ENCODE results near the gene PDZRN4. TPM values are rescaled to one million over a fixed set of nuclear protein-coding genes. Genes with fewer than 3 reads are reported as not detected.

PDZRN4 gene
- total and polyA plus RNA-seq, 5 donors from 2014 or later: not detected

GRCh38 chr12:41424651-41425050, 236.5 kb downstream of the PDZRN4 start:
- no peaks in the 10 kb centered on the region for H3K36me3 ChIP-seq (ENCODE audit: control insufficient read depth, insufficient read depth, low read length)
- H3K27ac ChIP-seq (ENCODE audit: insufficient read depth, low read length, poor library complexity, severe bottlenecking): no peak overlapping the region
- H3K4me3 ChIP-seq (ENCODE audit: low read depth, low read length): no peak overlapping the region
- Mint-ChIP-seq H3K36me3 (no peaks in the 10 kb centered on the region), H3K4me1 (no peaks in the 10 kb centered on the region), H3K4me3 (no peak overlapping the region), H3K27ac (no peak overlapping the region), H3K9me3 (peaks cover 0 to 9% (median 0%) of the 10 kb centered on the region in 7 donors), H3K27me3 (no peaks in the 10 kb centered on the region)
- H3K4me1 ChIP-seq (ENCODE audit: control insufficient read depth, insufficient read depth, low read length, poor library complexity, severe bottlenecking): no peaks in the 10 kb centered on the region
- DNase-seq (no peak), ATAC-seq (ENCODE audit: low read depth in 2 of 2) (no peak)
- no peaks in the 10 kb centered on the region for H3K27me3 ChIP-seq (ENCODE audit: control insufficient read depth, insufficient read depth, low read length)
- H3K9me3 ChIP-seq (ENCODE audit: control insufficient read depth in 2 of 2, low read length in 2 of 2): no peaks in the 10 kb centered on the region

- H3K4me1 ChIP-seq (ENCODE audit: control insufficient read depth, insufficient read depth, low read length, poor library complexity, severe bottlenecking): no peaks in the 10 kb centered on the region
- no peaks in the 10 kb centered on the region for H3K36me3 Mint-ChIP-seq
- no peak overlapping the region for H3K27ac Mint-ChIP-seq
- no peaks in the 10 kb centered on the region for H3K27me3 Mint-ChIP-seq
- no peak overlapping the region for H3K27ac ChIP-seq (ENCODE audit: insufficient read depth, low read length, poor library complexity, severe bottlenecking)
- no peaks in the 10 kb centered on the region for H3K36me3 ChIP-seq (ENCODE audit: control insufficient read depth, insufficient read depth, low read length)
- H3K4me3 Mint-ChIP-seq: no peak overlapping the region
- no peaks in the 10 kb centered on the region for H3K4me1 Mint-ChIP-seq
- H3K4me3 ChIP-seq (ENCODE audit: low read depth, low read length): no peak overlapping the region
- no peak for DNase-seq
- no peak for ATAC-seq (ENCODE audit: low read depth in 2 of 2)
- no peaks in the 10 kb centered on the region for H3K9me3 ChIP-seq (ENCODE audit: control insufficient read depth in 2 of 2, low read length in 2 of 2)
- peaks cover 0 to 4% (median 1%) of the 10 kb centered on the region in 7 donors for H3K9me3 Mint-ChIP-seq
- no peaks in the 10 kb centered on the region for H3K27me3 ChIP-seq (ENCODE audit: control insufficient read depth, insufficient read depth, low read length)
Observed at GRCh38 chr12:41433460-41433859, 245.3 kb downstream of the PDZRN4 start.

GRCh38 chr12:41436076-41436475, 248.0 kb downstream of the PDZRN4 start:
- H3K27ac ChIP-seq (ENCODE audit: insufficient read depth, low read length, poor library complexity, severe bottlenecking): no peak overlapping the region
- no peaks in the 10 kb centered on the region for H3K36me3 ChIP-seq (ENCODE audit: control insufficient read depth, insufficient read depth, low read length)
- ATAC-seq (ENCODE audit: low read depth in 2 of 2) (no peak), DNase-seq (no peak)
- no peaks in the 10 kb centered on the region for H3K4me1 ChIP-seq (ENCODE audit: control insufficient read depth, insufficient read depth, low read length, poor library complexity, severe bottlenecking)
- H3K27me3 ChIP-seq (ENCODE audit: control insufficient read depth, insufficient read depth, low read length): no peaks in the 10 kb centered on the region
- Mint-ChIP-seq H3K4me3 (no peak overlapping the region), H3K9me3 (peaks cover 0 to 4% (median 0%) of the 10 kb centered on the region in 7 donors), H3K27ac (no peak overlapping the region), H3K36me3 (no peaks in the 10 kb centered on the region), H3K27me3 (no peaks in the 10 kb centered on the region), H3K4me1 (no peaks in the 10 kb centered on the region)
- H3K4me3 ChIP-seq (ENCODE audit: low read depth, low read length): no peak overlapping the region
- H3K9me3 ChIP-seq (ENCODE audit: control insufficient read depth in 2 of 2, low read length in 2 of 2): no peaks in the 10 kb centered on the region

GRCh38 chr12:41437563-41437962, 249.4 kb downstream of the PDZRN4 start:
- H3K9me3 ChIP-seq (ENCODE audit: control insufficient read depth in 2 of 2, low read length in 2 of 2): no peaks in the 10 kb centered on the region
- Mint-ChIP-seq H3K27me3 (no peaks in the 10 kb centered on the region), H3K4me3 (no peak overlapping the region), H3K9me3 (peaks cover 0 to 4% (median 0%) of the 10 kb centered on the region in 7 donors), H3K36me3 (no peaks in the 10 kb centered on the region), H3K27ac (peak overlapping the region in 1 of 3 donors; percentile 65), H3K4me1 (no peaks in the 10 kb centered on the region)
- H3K27ac ChIP-seq (ENCODE audit: insufficient read depth, low read length, poor library complexity, severe bottlenecking): no peak overlapping the region
- H3K36me3 ChIP-seq (ENCODE audit: control insufficient read depth, insufficient read depth, low read length): no peaks in the 10 kb centered on the region
- DNase-seq (no peak), ATAC-seq (ENCODE audit: low read depth in 2 of 2) (no peak)
- H3K27me3 ChIP-seq (ENCODE audit: control insufficient read depth, insufficient read depth, low read length): no peaks in the 10 kb centered on the region
- no peaks in the 10 kb centered on the region for H3K4me1 ChIP-seq (ENCODE audit: control insufficient read depth, insufficient read depth, low read length, poor library complexity, severe bottlenecking)
- no peak overlapping the region for H3K4me3 ChIP-seq (ENCODE audit: low read depth, low read length)

GRCh38 chr12:41438854-41439541, 250.9 kb downstream of the PDZRN4 start:
- H3K4me3 Mint-ChIP-seq: no peak overlapping the region

GRCh38 chr12:41439801-41440200, 251.7 kb downstream of the PDZRN4 start:
- Mint-ChIP-seq H3K9me3 (peaks cover 0 to 4% (median 0%) of the 10 kb centered on the region in 7 donors), H3K4me3 (no peak overlapping the region), H3K27me3 (no peaks in the 10 kb centered on the region), H3K4me1 (no peaks in the 10 kb centered on the region), H3K27ac (no peak overlapping the region), H3K36me3 (no peaks in the 10 kb centered on the region)
- Histone ChIP-seq H3K27me3 (ENCODE audit: control insufficient read depth, insufficient read depth, low read length) (no peaks in the 10 kb centered on the region), H3K27ac (ENCODE audit: insufficient read depth, low read length, poor library complexity, severe bottlenecking) (no peak overlapping the region), H3K4me3 (ENCODE audit: low read depth, low read length) (no peak overlapping the region), H3K4me1 (ENCODE audit: control insufficient read depth, insufficient read depth, low read length, poor library complexity, severe bottlenecking) (no peaks in the 10 kb centered on the region), H3K9me3 (ENCODE audit: control insufficient read depth in 2 of 2, low read length in 2 of 2) (no peaks in the 10 kb centered on the region), H3K36me3 (ENCODE audit: control insufficient read depth, insufficient read depth, low read length) (no peaks in the 10 kb centered on the region)
- DNase-seq (no peak), ATAC-seq (ENCODE audit: low read depth in 2 of 2) (no peak)

More at GRCh38 chr12:41438854-41439541, 250.9 kb downstream of the PDZRN4 start:
- no peak overlapping the region for H3K27ac Mint-ChIP-seq
- H3K27ac ChIP-seq (ENCODE audit: insufficient read depth, low read length, poor library complexity, severe bottlenecking): no peak overlapping the region
- H3K9me3 Mint-ChIP-seq: peaks cover 0 to 4% (median 0%) of the 10 kb centered on the region in 7 donors
- H3K4me1 ChIP-seq (ENCODE audit: control insufficient read depth, insufficient read depth, low read length, poor library complexity, severe bottlenecking): no peaks in the 10 kb centered on the region
- no peak overlapping the region for H3K4me3 ChIP-seq (ENCODE audit: low read depth, low read length)
- no peak for DNase-seq
- H3K27me3 Mint-ChIP-seq: no peaks in the 10 kb centered on the region
- no peaks in the 10 kb centered on the region for H3K9me3 ChIP-seq (ENCODE audit: control insufficient read depth in 2 of 2, low read length in 2 of 2)
- H3K27me3 ChIP-seq (ENCODE audit: control insufficient read depth, insufficient read depth, low read length): no peaks in the 10 kb centered on the region
- ATAC-seq (ENCODE audit: low read depth in 2 of 2): no peak
- no peaks in the 10 kb centered on the region for H3K36me3 Mint-ChIP-seq
- no peaks in the 10 kb centered on the region for H3K4me1 Mint-ChIP-seq
- no peaks in the 10 kb centered on the region for H3K36me3 ChIP-seq (ENCODE audit: control insufficient read depth, insufficient read depth, low read length)

GRCh38 chr12:41441180-41441579, 253.1 kb downstream of the PDZRN4 start:
- no peaks in the 10 kb centered on the region for H3K36me3 Mint-ChIP-seq
- H3K9me3 Mint-ChIP-seq: peaks cover 0 to 4% (median 0%) of the 10 kb centered on the region in 7 donors
- no peak overlapping the region for H3K27ac Mint-ChIP-seq

GRCh38 chr12:41442896-41443295, 254.8 kb downstream of the PDZRN4 start:
- no peaks in the 10 kb centered on the region for H3K27me3 Mint-ChIP-seq
- ATAC-seq (ENCODE audit: low read depth in 2 of 2): no peak

More at GRCh38 chr12:41441180-41441579, 253.1 kb downstream of the PDZRN4 start:
- Histone ChIP-seq H3K4me3 (ENCODE audit: low read depth, low read length) (no peak overlapping the region), H3K36me3 (ENCODE audit: control insufficient read depth, insufficient read depth, low read length) (no peaks in the 10 kb centered on the region), H3K9me3 (ENCODE audit: control insufficient read depth in 2 of 2, low read length in 2 of 2) (no peaks in the 10 kb centered on the region), H3K4me1 (ENCODE audit: control insufficient read depth, insufficient read depth, low read length, poor library complexity, severe bottlenecking) (no peaks in the 10 kb centered on the region), H3K27ac (ENCODE audit: insufficient read depth, low read length, poor library complexity, severe bottlenecking) (no peak overlapping the region), H3K27me3 (ENCODE audit: control insufficient read depth, insufficient read depth, low read length) (no peaks in the 10 kb centered on the region)
- ATAC-seq (ENCODE audit: low read depth in 2 of 2): no peak
- Mint-ChIP-seq H3K27me3 (no peaks in the 10 kb centered on the region), H3K4me3 (no peak overlapping the region), H3K4me1 (no peaks in the 10 kb centered on the region)
- no peak for DNase-seq

More at GRCh38 chr12:41442896-41443295, 254.8 kb downstream of the PDZRN4 start:
- Histone ChIP-seq H3K9me3 (ENCODE audit: control insufficient read depth in 2 of 2, low read length in 2 of 2) (no peaks in the 10 kb centered on the region), H3K27ac (ENCODE audit: insufficient read depth, low read length, poor library complexity, severe bottlenecking) (no peak overlapping the region), H3K27me3 (ENCODE audit: control insufficient read depth, insufficient read depth, low read length) (no peaks in the 10 kb centered on the region), H3K4me1 (ENCODE audit: control insufficient read depth, insufficient read depth, low read length, poor library complexity, severe bottlenecking) (no peaks in the 10 kb centered on the region), H3K4me3 (ENCODE audit: low read depth, low read length) (no peak overlapping the region), H3K36me3 (ENCODE audit: control insufficient read depth, insufficient read depth, low read length) (no peaks in the 10 kb centered on the region)
- DNase-seq: no peak
- Mint-ChIP-seq H3K4me1 (no peaks in the 10 kb centered on the region), H3K36me3 (no peaks in the 10 kb centered on the region), H3K4me3 (no peak overlapping the region), H3K27ac (no peak overlapping the region), H3K9me3 (peaks cover 0 to 4% (median 0%) of the 10 kb centered on the region in 7 donors)

Measured in CD4-positive, CD25-positive, alpha-beta regulatory T cell (primary cell).